Measurements from ENCODE around the gene OVCA2.

OVCA2 gene

GRCh38 chr17:2035541-2036488, 6.0 kb upstream of the OVCA2 start:
- Histone ChIP-seq H3K27ac (ENCODE audit: extremely low read depth, low read depth, low read length) (no peak overlapping the region), H3K4me1 (ENCODE audit: control insufficient read depth, insufficient read depth, low read length) (peaks cover 4% of the 10 kb centered on the region), H3K4me3 (ENCODE audit: low read depth, low read length) (no peak overlapping the region), H3K36me3 (ENCODE audit: control insufficient read depth in 2 of 2, insufficient read depth in 1 of 2, low read length in 2 of 2) (peaks cover 0 to 63% of the 10 kb centered on the region in 2 experiments; a peak in 2 of 3 replicates), H3K9me3 (ENCODE audit: control insufficient read depth, insufficient read depth, low read depth, low read length) (no peaks in the 10 kb centered on the region)
- ChIA-PET CTCF (no interaction called here), POLR2A (no interaction called here)
- TF ChIP-seq ZNF280C (tag by site-specific recombination; IDR thresholded peaks at IDR 0.05) (no peak), HIC1 (tag by site-specific recombination; IDR thresholded peaks at IDR 0.05) (peak; percentile 47; the same call in 1 of the 2 replicates)

GRCh38 chr17:2037155-2037554, 4.7 kb upstream of the OVCA2 start:
- POLR2A ChIA-PET = interaction anchor here (1.6 kb wide), 1 partner anchor 321 kb away, joined by 3 read pairs; no protein-coding TSS in a partner anchor
- H3K4me1 ChIP-seq (ENCODE audit: control insufficient read depth, insufficient read depth, low read length) = no peaks in the 10 kb centered on the region
- peaks cover 0 to 64% of the 10 kb centered on the region in 2 experiments; a peak in 2 of 3 replicates for H3K36me3 ChIP-seq (ENCODE audit: control insufficient read depth in 2 of 2, insufficient read depth in 1 of 2, low read length in 2 of 2)
- no peak overlapping the region for H3K27ac ChIP-seq (ENCODE audit: extremely low read depth, low read depth, low read length)
- H3K9me3 ChIP-seq (ENCODE audit: control insufficient read depth, insufficient read depth, low read depth, low read length) = no peaks in the 10 kb centered on the region
- CTCF ChIA-PET = interaction anchor here (0.8 to 2.2 kb wide), 3 partner anchors 11 to 155 kb away, joined by 3 to 11 read pairs (median 4); no protein-coding TSS in a partner anchor
- no peak overlapping the region for H3K4me3 ChIP-seq (ENCODE audit: low read depth, low read length)
- TF ChIP-seq ZNF830 (tag by site-specific recombination; IDR thresholded peaks at IDR 0.05; ENCODE audit: low read depth) (no peak), ZNF433 (tag by site-specific recombination; IDR thresholded peaks at IDR 0.05; ENCODE audit: low read depth) (no peak), KLF8 (tag by site-specific recombination; IDR thresholded peaks at IDR 0.05) (no peak)

GRCh38 chr17:2040219-2040827, 1.5 kb upstream of the OVCA2 start:
- Histone ChIP-seq H3K27ac (ENCODE audit: extremely low read depth, low read depth, low read length) (no peak overlapping the region), H3K4me1 (ENCODE audit: control insufficient read depth, insufficient read depth, low read length) (peaks cover 6% of the 10 kb centered on the region), H3K4me3 (ENCODE audit: low read depth, low read length) (no peak overlapping the region), H3K9me3 (ENCODE audit: control insufficient read depth, insufficient read depth, low read depth, low read length) (no peaks in the 10 kb centered on the region), H3K36me3 (ENCODE audit: control insufficient read depth in 2 of 2, insufficient read depth in 1 of 2, low read length in 2 of 2) (peaks cover 14 to 75% of the 10 kb centered on the region in 2 experiments)
- peak; percentile 29; the same call in 1 of the 2 replicates for TF ChIP-seq GLIS1 (tag by site-specific recombination; IDR thresholded peaks at IDR 0.05)
- TF ChIP-seq ZNF830 (tag by site-specific recombination; IDR thresholded peaks at IDR 0.05; ENCODE audit: low read depth) = no peak
- no peak for TF ChIP-seq ZNF138 (tag by site-specific recombination; IDR thresholded peaks at IDR 0.05; ENCODE audit: borderline replicate concordance)
- TF ChIP-seq ZNF514 (tag by site-specific recombination; IDR thresholded peaks at IDR 0.05) = no peak
- no peak for TF ChIP-seq PRDM10 (tag by site-specific recombination; IDR thresholded peaks at IDR 0.05)
- TF ChIP-seq ZBTB6 (tag by site-specific recombination; IDR thresholded peaks at IDR 0.05) = no peak
- no peak for TF ChIP-seq ZNF184 (tag by site-specific recombination; IDR thresholded peaks at IDR 0.05)
- TF ChIP-seq RBAK (tag by site-specific recombination; IDR thresholded peaks at IDR 0.05) = no peak
- ChIA-PET CTCF (interaction anchor here (0.6 to 1.9 kb wide), 9 partner anchors 9 to 466 kb away, joined by 3 to 13 read pairs (median 5); partner anchors contain the start of gene RTN4RL1), POLR2A (interaction anchor here (1.5 kb wide), 1 partner anchor 324 kb away, joined by 4 read pairs; no protein-coding TSS in a partner anchor)
